CD14-positive monocyte (primary cell): ENCODE data around the gene MAPRE3. TPM values are rescaled to one million over a fixed set of nuclear protein-coding genes. Genes with fewer than 3 reads are reported as not detected.

Experiments used
- DNase-seq, 3 donors: peaks; one replicate each; pipeline ENCODE4 v3.0.0-alpha.2; 2011 to 2022
- H2AFZ ChIP-seq: 2 replicates; pipeline ENCODE4 v1.6.0; 2012; ENCODE audit warnings: mild to moderate bottlenecking, low read depth, low read length, inconsistent platforms; ENCODE audit not compliant: insufficient read depth, poor library complexity, severe bottlenecking
- H3K27ac ChIP-seq, 2 donors: 1 replicate in 1 of 2; 2 replicates in 1 of 2; pipeline ENCODE4 v1.5.1; 2012 to 2013; ENCODE audit warnings: low read length in 2 of 2, control low read depth in 1 of 2, inconsistent platforms in 1 of 2, low read depth in 1 of 2, mild to moderate bottlenecking in 1 of 2
- H3K27me3 ChIP-seq, 2 donors: one replicate each; pipeline versions ENCODE4 v1.6.0 to v1.6.1; 2011 to 2013; ENCODE audit warnings: low read length in 2 of 2; ENCODE audit not compliant: control insufficient read depth in 2 of 2, insufficient read depth in 2 of 2
- H3K36me3 ChIP-seq, 2 donors: replicated peaks in 1 of 2; 1 replicate in 1 of 2; 2 replicates in 1 of 2; pipeline versions ENCODE4 v1.5.1 to v1.6.1; 2012 to 2013; ENCODE audit warnings: low read length in 2 of 2, control low read depth in 1 of 2, inconsistent platforms in 1 of 2, mild to moderate bottlenecking in 1 of 2; ENCODE audit not compliant: insufficient read depth in 2 of 2, control insufficient read depth in 1 of 2
- H3K4me1 ChIP-seq, 2 donors: 1 replicate in 1 of 2; 2 replicates in 1 of 2; pipeline versions ENCODE4 v1.5.1 to v1.6.1; 2012 to 2013; ENCODE audit warnings: low read length in 2 of 2, control low read depth in 1 of 2, inconsistent platforms in 1 of 2, mild to moderate bottlenecking in 1 of 2, moderate library complexity in 1 of 2; ENCODE audit not compliant: insufficient read depth in 2 of 2, control insufficient read depth in 1 of 2
- H3K4me2 ChIP-seq: replicated peaks from 2 replicates; pipeline ENCODE3; 2012; ENCODE audit warnings: low read length, moderate library complexity, mild to moderate bottlenecking; ENCODE audit not compliant: poor library complexity, severe bottlenecking; ENCODE audit errors: extremely low read depth
- H3K4me3 ChIP-seq, 3 experiments: fragments of 200-600 bp in 1 of 3; sonication (generic) in 1 of 3; replicated peaks in 1 of 3; 1 replicate in 2 of 3; 2 replicates in 1 of 3; pipeline ENCODE4 v1.5.1; 2011 to 2013; ENCODE audit warnings: low read length in 3 of 3, mild to moderate bottlenecking in 3 of 3, control low read depth in 2 of 3, low read depth in 2 of 3, inconsistent platforms in 1 of 3, moderate library complexity in 1 of 3
- H3K79me2 ChIP-seq: 2 replicates; pipeline ENCODE4 v1.6.0; 2012; ENCODE audit warnings: mild to moderate bottlenecking, control low read depth, inconsistent platforms, low read length, moderate library complexity; ENCODE audit not compliant: insufficient read depth
- H3K9ac ChIP-seq: 2 replicates; pipeline ENCODE4 v1.6.0; 2017; ENCODE audit warnings: low read length, mild to moderate bottlenecking; ENCODE audit not compliant: insufficient read depth, poor library complexity, severe bottlenecking
- H3K9me3 ChIP-seq, 2 donors: replicated peaks in 1 of 2; 1 replicate in 1 of 2; 2 replicates in 1 of 2; pipeline versions ENCODE4 v1.5.1 to v1.6.1; 2012 to 2013; ENCODE audit warnings: low read length in 2 of 2, control low read depth in 1 of 2; ENCODE audit not compliant: control insufficient read depth in 1 of 2, insufficient read depth in 1 of 2
- H4K20me1 ChIP-seq: 2 replicates; pipeline ENCODE4 v1.6.0; 2012; ENCODE audit warnings: mild to moderate bottlenecking, low read length, control low read depth, moderate library complexity; ENCODE audit not compliant: insufficient read depth
- H3K27ac Mint-ChIP-seq, 7 donors: one replicate each; pipeline ENCODE4 v1.8.0; 2020; ENCODE audit warnings: mild to moderate bottlenecking in 7 of 7, mixed read lengths in 7 of 7, moderate library complexity in 6 of 7, inconsistent platforms in 2 of 7
- H3K27me3 Mint-ChIP-seq, 3 donors: one replicate each; pipeline ENCODE4 v1.8.0; 2021 to 2022; ENCODE audit warnings: low read depth in 3 of 3, mild to moderate bottlenecking in 3 of 3, mixed read lengths in 3 of 3, moderate library complexity in 3 of 3, inconsistent platforms in 1 of 3
- H3K36me3 Mint-ChIP-seq, 2 donors: one replicate each; pipeline ENCODE4 v1.8.0; 2020; ENCODE audit warnings: mixed read lengths in 2 of 2, inconsistent platforms in 1 of 2, mild to moderate bottlenecking in 1 of 2
- H3K4me1 Mint-ChIP-seq: one replicate; pipeline ENCODE4 v1.8.0; 2020; ENCODE audit warnings: mild to moderate bottlenecking, mixed read lengths
- H3K4me3 Mint-ChIP-seq, 2 donors: one replicate each; pipeline ENCODE4 v1.8.0; 2020; ENCODE audit warnings: mild to moderate bottlenecking in 2 of 2, mixed read lengths in 2 of 2, moderate library complexity in 1 of 2
- H3K9me3 Mint-ChIP-seq, 7 donors: one replicate each; pipeline ENCODE4 v1.8.0; 2020 to 2022; ENCODE audit warnings: mixed read lengths in 7 of 7, mild to moderate bottlenecking in 6 of 7, moderate library complexity in 6 of 7, inconsistent platforms in 2 of 7
- WGBS: methylation state at CpG from one replicate; pipeline ENCODE4 v1.1.5; 2013; ENCODE audit warnings: missing lambda C conversion rate; ENCODE audit not compliant: insufficient coverage; 5-methylcytosine and 5-hydroxymethylcytosine counted together
- intact Hi-C, 2 donors: fragments of 100-400 bp; cut with micrococcal nuclease; formaldehyde crosslinking; loops; one replicate each; pipeline versions ENCODE4 v1.15.0 to v1.15.1; 2023
- polyA plus RNA-seq, 3 donors: library from polyadenylated mRNA; depleted of rRNA in 1 of 3; unstranded in 2 of 3; stranded (reverse) in 1 of 3; fragments of 300-500 nt in 2 of 3; fragments of >200 nt in 1 of 3; fragmentation: Illumina TruSeq in 2 of 3; gene quantifications; 1 replicate in 2 of 3; 2 replicates in 1 of 3; pipeline ENCODE4 v1.2.3, GENCODE V29; 2012 to 2021
- TF ChIP-seq, protein P1 (sequence below): fragments of 200-600 bp; IDR thresholded peaks from one replicate; pipeline ENCODE4 v1.8.0; 2022; ENCODE audit warnings: antibody characterized with exemption, mild to moderate bottlenecking

MAPRE3 gene
- polyA plus RNA-seq, 3 donors: 2.4 to 14.4 (median 3.5) TPM

DNA sequence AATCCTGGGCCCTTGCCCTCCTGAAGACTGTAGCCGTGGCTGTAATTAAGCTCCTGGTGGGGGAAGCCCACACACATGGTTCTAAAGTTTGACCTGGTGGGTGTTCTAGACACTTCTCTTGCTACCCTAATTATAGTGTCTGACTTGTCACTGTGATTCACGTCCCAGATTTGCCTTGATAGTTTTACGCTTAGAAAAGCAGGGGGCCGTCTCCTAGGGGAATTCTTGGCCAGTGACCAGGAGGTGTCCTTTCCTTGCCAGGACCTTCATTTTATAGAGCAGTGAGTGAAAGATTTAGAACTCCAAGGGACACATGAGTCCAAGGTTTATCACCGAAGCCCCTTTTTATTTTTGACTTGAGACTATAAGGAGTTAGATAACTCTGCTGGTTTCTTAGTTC is 71.3 kb downstream of the MAPRE3 start:
- H3K4me2 ChIP-seq: no peak overlapping the region
- H3K36me3 ChIP-seq: peaks cover 55 to 66% of the 10 kb centered on the region in 2 donors
- H3K9me3 ChIP-seq: no peaks in the 10 kb centered on the region
- no peak overlapping the region for H3K9ac ChIP-seq
- WGBS: 57% methylated on average over 1 of the region's 5 CpGs
- H3K27ac ChIP-seq: peak overlapping the region in 1 of 2 donors; percentile 3
- no peak for DNase-seq
- intact Hi-C loops: no loop called here
- no peaks in the 10 kb centered on the region for H3K4me1 Mint-ChIP-seq
- H2AFZ ChIP-seq: no peak overlapping the region
- H3K79me2 ChIP-seq: no peaks in the 10 kb centered on the region
- H3K27me3 ChIP-seq: no peaks in the 10 kb centered on the region
- H3K4me3 ChIP-seq: no peak overlapping the region
- TF ChIP-seq, protein P1, sequence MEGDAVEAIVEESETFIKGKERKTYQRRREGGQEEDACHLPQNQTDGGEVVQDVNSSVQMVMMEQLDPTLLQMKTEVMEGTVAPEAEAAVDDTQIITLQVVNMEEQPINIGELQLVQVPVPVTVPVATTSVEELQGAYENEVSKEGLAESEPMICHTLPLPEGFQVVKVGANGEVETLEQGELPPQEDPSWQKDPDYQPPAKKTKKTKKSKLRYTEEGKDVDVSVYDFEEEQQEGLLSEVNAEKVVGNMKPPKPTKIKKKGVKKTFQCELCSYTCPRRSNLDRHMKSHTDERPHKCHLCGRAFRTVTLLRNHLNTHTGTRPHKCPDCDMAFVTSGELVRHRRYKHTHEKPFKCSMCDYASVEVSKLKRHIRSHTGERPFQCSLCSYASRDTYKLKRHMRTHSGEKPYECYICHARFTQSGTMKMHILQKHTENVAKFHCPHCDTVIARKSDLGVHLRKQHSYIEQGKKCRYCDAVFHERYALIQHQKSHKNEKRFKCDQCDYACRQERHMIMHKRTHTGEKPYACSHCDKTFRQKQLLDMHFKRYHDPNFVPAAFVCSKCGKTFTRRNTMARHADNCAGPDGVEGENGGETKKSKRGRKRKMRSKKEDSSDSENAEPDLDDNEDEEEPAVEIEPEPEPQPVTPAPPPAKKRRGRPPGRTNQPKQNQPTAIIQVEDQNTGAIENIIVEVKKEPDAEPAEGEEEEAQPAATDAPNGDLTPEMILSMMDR: no peak
- no peak overlapping the region for H3K4me3 Mint-ChIP-seq
- no peaks in the 10 kb centered on the region for H3K4me1 ChIP-seq
- no peaks in the 10 kb centered on the region for H3K9me3 Mint-ChIP-seq
- peak overlapping the region in 2 of 7 donors; percentile 55 to 60 for H3K27ac Mint-ChIP-seq
- H4K20me1 ChIP-seq: no peaks in the 10 kb centered on the region
- no peaks in the 10 kb centered on the region for H3K27me3 Mint-ChIP-seq
- H3K36me3 Mint-ChIP-seq: peaks cover 58 to 64% of the 10 kb centered on the region in 2 donors

- no peak overlapping the region for H3K4me3 ChIP-seq
- H3K9ac ChIP-seq: no peak overlapping the region
- intact Hi-C loops: no loop called here
- DNase-seq: no peak
- no peaks in the 10 kb centered on the region for H3K79me2 ChIP-seq
- H3K36me3 ChIP-seq: peaks cover 51 to 61% of the 10 kb centered on the region in 2 donors
- Mint-ChIP-seq H3K27ac (peak overlapping the region in 1 of 7 donors; percentile 55), H3K27me3 (no peaks in the 10 kb centered on the region), H3K4me3 (no peak overlapping the region), H3K9me3 (no peaks in the 10 kb centered on the region), H3K4me1 (no peaks in the 10 kb centered on the region), H3K36me3 (peaks cover 53 to 59% of the 10 kb centered on the region in 2 donors)
- no peak overlapping the region for H2AFZ ChIP-seq
- H4K20me1 ChIP-seq: no peaks in the 10 kb centered on the region
- H3K4me1 ChIP-seq: no peaks in the 10 kb centered on the region
- 100% methylated on average over 2 of the region's 10 CpGs for WGBS
- no peaks in the 10 kb centered on the region for H3K27me3 ChIP-seq
- no peaks in the 10 kb centered on the region for H3K9me3 ChIP-seq
- no peak overlapping the region for H3K4me2 ChIP-seq
- TF ChIP-seq, protein P1: no peak
- H3K27ac ChIP-seq: peak overlapping the region in 1 of 2 donors; percentile 3
Measured at GRCh38 chr2:27042159-27042661, 71.8 kb downstream of the MAPRE3 start.
